Esophagus muscularis mucosa (tissue), 4 donors: ENCODE data around the gene DOC2A. TPM values are rescaled to one million over a fixed set of nuclear protein-coding genes. Genes with fewer than 3 reads are reported as not detected.

ENCODE experiments used
- DNase-seq: peaks from one replicate; pipeline ENCODE4 v3.0.0-alpha.2; 2017; ENCODE audit errors: extremely low spot score
- H3K27ac ChIP-seq, 4 donors: fragments of 200-600 bp; sonication (generic); replicated peaks in 1 of 4; 1 replicate in 3 of 4; 2 replicates in 1 of 4; pipeline ENCODE4 v1.5.1; 2016 to 2019; ENCODE audit warnings: mild to moderate bottlenecking in 1 of 4
- H3K27me3 ChIP-seq, 4 donors: fragments of 200-600 bp; sonication (generic); one replicate each; pipeline versions ENCODE4 v1.5.1 to v1.6.0; 2016 to 2019
- H3K36me3 ChIP-seq, 4 donors: fragments of 200-600 bp; sonication (generic); one replicate each; pipeline ENCODE4 v1.5.1; 2016 to 2019
- H3K4me1 ChIP-seq, 4 donors: fragments of 200-600 bp; sonication (generic); one replicate each; pipeline ENCODE4 v1.5.1; 2016 to 2019
- H3K4me3 ChIP-seq, 4 donors: fragments of 200-600 bp; sonication (generic); 1 replicate in 2 of 4; 2 replicates in 2 of 4; pipeline ENCODE4 v1.5.1; 2016 to 2019; ENCODE audit warnings: mild to moderate bottlenecking in 4 of 4, moderate library complexity in 1 of 4
- H3K9me3 ChIP-seq, 4 donors: fragments of 200-600 bp; sonication (generic); 1 replicate in 3 of 4; 2 replicates in 1 of 4; pipeline ENCODE4 v1.5.1; 2016 to 2019
- CTCF ChIP-seq, 3 experiments: fragments of 200-600 bp in 2 of 3; fragments of 450-650 bp in 1 of 3; sonication (generic) in 2 of 3; IDR thresholded peaks; one replicate each; pipeline ENCODE4 v1.5.1; 2017 to 2019; ENCODE audit warnings: antibody characterized with exemption in 3 of 3, mild to moderate bottlenecking in 2 of 3, moderate library complexity in 1 of 3
- EP300 ChIP-seq: sonication (generic); formaldehyde crosslinking; IDR thresholded peaks from one replicate; pipeline ENCODE4 v1.6.1; 2017; ENCODE audit warnings: antibody characterized with exemption
- POLR2A ChIP-seq: fragments of 450-650 bp; IDR thresholded peaks from one replicate; pipeline ENCODE4 v1.6.1; 2017; ENCODE audit warnings: antibody characterized with exemption, moderate library complexity, mild to moderate bottlenecking, low read depth
- POLR2AphosphoS5 ChIP-seq, 2 donors: sonication (generic); formaldehyde crosslinking; IDR thresholded peaks; one replicate each; pipeline ENCODE4 v1.6.1; 2017; ENCODE audit warnings: antibody characterized with exemption in 2 of 2
- WGBS: methylation state at CpG from one replicate; pipeline ENCODE4 v1.1.5; 2018; 5-methylcytosine and 5-hydroxymethylcytosine counted together
- intact Hi-C: fragments of 100-400 bp; cut with DNase I; formaldehyde crosslinking; loops from one replicate; pipeline ENCODE4 v1.15.1; 2023
- total RNA-seq, 4 donors: library from RNA; depleted of rRNA; stranded (reverse); fragments of >200 nt; gene quantifications; one replicate each; pipeline versions ENCODE4 v1.1.0 to v1.2.1, GENCODE V29; 2016

Gene DOC2A
- total RNA-seq, 4 donors from 2014 or later = 0.50 to 0.83 TPM; not detected in 2

- H3K27ac ChIP-seq = peak overlapping the region; percentile 84 to 93 (median 90)
- no peak for DNase-seq
- peaks cover 22 to 45% (median 39%) of the 10 kb centered on the region in 4 donors for H3K36me3 ChIP-seq
These were observed 36.3 kb downstream of the DOC2A start for GRCh38 chr16:29974291-29975133.

DNA sequence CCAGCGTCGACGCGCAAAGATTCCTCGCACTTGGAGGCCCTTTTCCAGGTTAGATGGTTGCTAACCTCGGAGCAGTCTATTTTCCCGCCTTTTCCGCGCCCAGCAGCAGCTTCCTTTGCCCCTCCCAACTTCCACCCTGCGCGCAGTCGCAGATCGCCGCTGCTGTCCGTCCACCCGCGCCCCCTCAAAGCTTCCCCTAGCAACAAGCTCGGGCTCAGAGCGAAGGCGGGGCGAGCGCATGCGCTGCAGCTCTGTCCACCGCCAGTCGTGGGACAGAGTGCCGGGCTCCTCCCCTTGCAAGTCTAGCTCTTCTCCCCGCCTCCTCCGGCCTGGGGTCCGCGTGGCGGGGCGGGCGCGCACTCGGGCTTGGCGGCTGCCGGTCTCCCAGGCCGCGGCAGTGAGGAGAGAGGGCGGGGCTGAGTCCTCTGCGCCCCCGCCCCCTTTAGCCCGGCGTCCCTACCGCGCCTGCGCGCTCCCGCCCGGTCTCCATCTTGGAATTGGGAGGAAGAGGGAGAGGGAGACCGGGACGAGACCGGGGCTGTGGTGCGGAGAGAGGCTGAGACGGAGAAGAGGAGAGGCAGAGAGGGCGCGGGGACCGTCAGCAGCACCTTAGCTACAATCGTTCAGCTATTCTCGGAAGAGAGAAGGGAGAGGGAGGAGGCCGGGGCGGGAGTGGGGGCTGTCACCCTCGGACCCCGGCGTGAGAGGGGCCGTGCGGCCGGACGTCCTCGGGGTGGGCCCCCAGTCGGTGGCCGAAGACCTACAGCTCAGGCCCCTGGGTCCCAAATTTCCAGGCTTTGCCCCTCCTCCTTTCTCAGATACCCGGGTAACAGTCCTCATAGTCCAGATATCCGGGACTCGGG lies 37.2 kb downstream of the DOC2A start, which contains the start of gene TAOK2:
TSS of gene TAOK2 (plus strand) at position 485 of the 863 bp plus-strand sequence. CDS start 3,905 bp downstream, outside the sequence.
- Histone ChIP-seq H3K9me3 (no peaks in the 10 kb centered on the region), H3K4me1 (peaks cover 40 to 50% (median 46%) of the 10 kb centered on the region in 4 donors), H3K27me3 (no peaks in the 10 kb centered on the region), H3K4me3 (peak within 1 kb of the TSS; percentile 64 to 98 (median 81)), H3K27ac (peak within 1 kb of the TSS; percentile 84 to 93 (median 90)), H3K36me3 (peaks cover 14 to 45% (median 39%) of the 10 kb centered on the region in 4 donors)
- 5% methylated on average over 29 of the region's 75 CpGs for WGBS
- TF ChIP-seq CTCF (IDR thresholded peaks at IDR 0.05) = peak in 1 of 3 experiments; percentile 27
- peak; percentile 93 to 96 for TF ChIP-seq POLR2AphosphoS5 (IDR thresholded peaks at IDR 0.05)
- peak; percentile 76 for TF ChIP-seq POLR2A
- no peak for TF ChIP-seq EP300
- intact Hi-C loops = loop anchor here (1.0 kb wide), 1 partner anchor 23 kb away; the partner anchor contains the start of gene INO80E
- peak; percentile 99 for DNase-seq

More at GRCh38 chr16:29974291-29975133, 36.3 kb downstream of the DOC2A start:
- WGBS = 9% methylated on average over 9 of the region's 31 CpGs
- H3K4me3 ChIP-seq = peak overlapping the region; percentile 64 to 98 (median 81)
- H3K27me3 ChIP-seq = no peaks in the 10 kb centered on the region
- TF ChIP-seq CTCF (IDR thresholded peaks at IDR 0.05) = no peak
- no peak for TF ChIP-seq POLR2A
- TF ChIP-seq EP300 = no peak
- TF ChIP-seq POLR2AphosphoS5 (IDR thresholded peaks at IDR 0.05) = peak; percentile 63 to 71
- intact Hi-C loops = loop anchor here (1.0 kb wide), 1 partner anchor 22 kb away; the partner anchor contains the start of gene INO80E
- peaks cover 43 to 53% (median 47%) of the 10 kb centered on the region in 4 donors for H3K4me1 ChIP-seq
- H3K9me3 ChIP-seq = no peaks in the 10 kb centered on the region

GRCh38 chr16:29972992-29973383 lies 37.8 kb downstream of the DOC2A start:
- TF ChIP-seq EP300 (no peak), POLR2AphosphoS5 (IDR thresholded peaks at IDR 0.05) (no peak), POLR2A (no peak), CTCF (IDR thresholded peaks at IDR 0.05) (no peak)
- WGBS = 75% methylated on average over 6 of the region's 6 CpGs
- intact Hi-C loops = no loop called here
- H3K4me3 ChIP-seq = peak overlapping the region; percentile 64 to 98 (median 81)
- H3K27me3 ChIP-seq = no peaks in the 10 kb centered on the region
- peak overlapping the region; percentile 84 to 93 (median 90) for H3K27ac ChIP-seq
- no peak for DNase-seq
- H3K4me1 ChIP-seq = peaks cover 35 to 45% (median 43%) of the 10 kb centered on the region in 4 donors
- H3K9me3 ChIP-seq = no peaks in the 10 kb centered on the region
- H3K36me3 ChIP-seq = peaks cover 8 to 45% (median 39%) of the 10 kb centered on the region in 4 donors

DNA sequence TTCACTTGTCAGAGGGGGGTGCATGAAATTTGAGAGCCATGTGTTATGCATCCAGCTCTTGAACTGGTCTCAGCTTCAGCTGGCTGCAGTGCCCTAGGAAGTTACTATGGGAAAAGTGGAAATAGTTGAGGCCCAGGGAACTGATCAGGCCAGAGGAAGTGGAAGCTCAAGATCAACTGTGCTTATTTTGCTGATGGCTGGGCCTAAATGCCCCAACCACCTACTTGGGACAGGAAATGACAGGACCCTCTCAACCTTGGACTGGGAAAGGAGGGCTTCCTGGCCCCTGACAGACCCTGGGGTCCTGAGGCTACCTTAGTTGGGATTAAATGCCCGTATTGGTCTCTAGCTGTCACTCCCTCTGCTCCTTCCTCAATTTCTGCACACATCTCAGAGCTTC lies 38.3 kb downstream of the DOC2A start:
- H3K27me3 ChIP-seq = no peaks in the 10 kb centered on the region
- WGBS = 86% methylated on average over 1 of the region's 1 CpG
- H3K36me3 ChIP-seq = peaks cover 4 to 44% (median 40%) of the 10 kb centered on the region in 4 donors
- DNase-seq = no peak
- no peaks in the 10 kb centered on the region for H3K9me3 ChIP-seq
- peaks cover 30 to 40% (median 39%) of the 10 kb centered on the region in 4 donors for H3K4me1 ChIP-seq
- peak overlapping the region in 1 of 4 donors; percentile 93 for H3K27ac ChIP-seq
- H3K4me3 ChIP-seq = no peak overlapping the region
- intact Hi-C loops = no loop called here
- TF ChIP-seq EP300 (no peak), CTCF (IDR thresholded peaks at IDR 0.05) (no peak), POLR2AphosphoS5 (IDR thresholded peaks at IDR 0.05) (no peak), POLR2A (no peak)
